HG03139 (cell line): ENCODE measurements around the gene ZC3H18.
A peak's percentile ranks its signal among the peaks of the same experiment; 100 is the strongest.

Source experiments
- ATAC-seq: cut with Tn5 transposase; IDR thresholded peaks from one replicate; pipeline ENCODE4 v1.9.1; 2021; ENCODE audit not compliant: unreplicated experiment

The ZC3H18 gene

DNA sequence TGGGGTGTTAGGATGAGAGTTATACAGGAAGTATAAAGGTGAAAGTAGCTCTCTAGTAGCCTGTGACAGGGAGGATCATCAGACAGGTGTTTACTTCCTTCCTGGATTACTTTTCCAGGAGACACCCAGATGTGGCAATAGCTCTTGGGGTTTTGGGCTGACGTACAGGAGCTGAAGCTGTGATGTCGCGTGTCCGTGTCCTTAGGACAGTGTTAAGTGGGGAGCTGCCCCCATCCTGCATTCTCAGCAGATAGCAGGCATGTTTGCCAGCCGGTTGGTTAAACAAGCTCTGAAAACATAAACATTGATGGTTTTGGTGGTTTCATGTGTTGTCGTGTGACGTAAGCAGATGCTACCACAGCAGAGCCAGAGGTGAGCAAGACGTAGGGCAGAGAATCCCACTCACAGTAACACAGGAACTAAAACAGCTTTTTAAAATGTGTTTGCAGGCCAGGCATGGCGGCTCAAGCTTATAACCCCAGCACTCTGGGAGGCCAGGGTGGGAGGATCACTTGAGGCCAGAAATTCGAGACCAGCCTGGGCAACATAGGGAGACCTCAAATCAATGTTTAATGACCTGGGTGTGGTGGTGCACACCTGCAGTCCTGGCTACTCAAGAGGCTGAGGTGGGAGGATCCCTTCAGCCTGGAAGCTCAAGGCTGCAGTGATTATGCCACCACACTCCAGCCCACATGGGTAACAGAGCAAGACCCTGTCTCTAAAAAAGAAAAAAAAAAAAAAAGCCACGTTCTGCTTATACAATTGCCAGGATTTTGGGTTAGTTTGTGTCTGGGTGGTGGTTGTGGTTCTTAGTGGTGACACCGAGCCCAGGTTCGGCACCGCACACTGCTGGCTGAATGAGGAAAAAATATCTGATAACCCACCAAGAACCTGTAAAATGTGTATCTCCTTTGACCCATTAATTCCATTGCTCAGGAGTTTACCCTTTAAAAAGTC, 49.9 kb downstream of the ZC3H18 start:
- no peak for ATAC-seq

DNA sequence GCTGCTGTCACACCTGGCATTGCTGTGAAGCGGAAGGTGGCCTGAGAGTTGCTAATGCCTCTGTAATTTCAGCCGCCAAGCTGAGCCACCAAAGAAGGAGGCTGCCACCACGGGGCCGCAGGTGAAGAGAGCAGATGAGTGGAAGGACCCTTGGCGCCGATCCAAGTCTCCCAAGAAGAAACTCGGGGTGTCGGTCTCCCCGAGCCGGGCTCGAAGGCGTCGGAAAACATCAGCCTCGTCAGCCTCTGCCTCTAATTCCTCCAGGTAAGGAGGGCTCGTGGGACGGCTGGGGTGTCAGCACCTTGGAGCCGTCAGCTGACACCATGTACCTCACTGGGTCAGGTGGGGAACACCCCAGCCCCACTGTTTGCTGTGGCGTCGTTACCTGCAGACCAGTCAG, 51.9 kb downstream of the ZC3H18 start:
- no peak for ATAC-seq

DNA sequence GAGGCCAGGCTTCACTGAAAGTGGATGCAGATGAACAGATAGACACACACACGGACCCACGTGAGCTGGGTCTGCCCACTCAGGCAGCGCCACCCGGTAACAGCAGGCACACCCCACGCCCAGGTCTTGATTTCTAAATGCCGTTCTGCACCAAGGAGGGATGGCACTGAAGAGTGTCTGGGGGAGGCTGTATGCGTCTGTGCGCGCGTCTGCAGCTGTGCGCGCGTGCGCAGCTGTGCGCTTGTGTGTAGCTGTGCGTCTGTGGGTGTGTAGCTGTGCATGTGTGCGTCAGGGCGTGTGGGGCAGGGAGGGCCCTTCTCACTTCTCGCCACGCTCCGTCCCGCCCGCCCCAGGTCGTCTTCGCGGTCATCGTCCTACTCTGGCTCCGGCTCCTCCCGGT, 52.7 kb downstream of the ZC3H18 start:
- no peak for ATAC-seq

GRCh38 chr16:88623858-88624257, 53.7 kb downstream of the ZC3H18 start:
- ATAC-seq: no peak

GRCh38 chr16:88624481-88624880, 54.3 kb downstream of the ZC3H18 start:
- ATAC-seq: no peak

DNA sequence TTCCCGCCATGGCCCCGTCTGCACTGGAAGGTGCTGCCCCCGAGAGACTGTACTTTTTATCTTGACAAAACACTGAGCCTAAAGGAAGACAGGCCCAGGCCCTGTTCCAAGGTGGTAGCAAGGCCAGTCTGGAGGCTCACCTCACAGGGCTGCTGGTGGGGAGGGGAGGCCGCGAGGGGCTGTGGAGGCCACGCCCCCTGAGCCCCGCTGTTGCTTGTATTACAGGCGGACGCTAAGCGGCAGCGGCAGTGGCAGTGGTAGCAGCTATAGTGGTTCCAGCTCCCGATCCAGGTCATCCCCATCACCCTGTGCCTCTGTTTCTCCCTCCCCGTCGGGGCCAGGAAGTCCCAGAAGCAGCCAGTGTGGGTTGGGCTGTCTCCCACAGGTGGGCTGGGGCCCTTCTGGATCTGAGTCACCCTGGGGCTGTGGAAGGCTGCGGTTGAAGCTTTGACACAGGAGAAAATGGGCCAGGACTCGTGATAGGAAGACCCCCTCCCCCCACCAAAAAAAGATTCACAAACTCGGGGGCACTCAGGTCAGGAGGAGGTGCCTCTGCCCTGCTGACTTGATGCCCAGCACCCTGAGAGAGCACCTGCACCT, 54.9 kb downstream of the ZC3H18 start:
- no peak for ATAC-seq

GRCh38 chr16:88626646-88627045, 56.4 kb downstream of the ZC3H18 start:
- no peak for ATAC-seq

DNA sequence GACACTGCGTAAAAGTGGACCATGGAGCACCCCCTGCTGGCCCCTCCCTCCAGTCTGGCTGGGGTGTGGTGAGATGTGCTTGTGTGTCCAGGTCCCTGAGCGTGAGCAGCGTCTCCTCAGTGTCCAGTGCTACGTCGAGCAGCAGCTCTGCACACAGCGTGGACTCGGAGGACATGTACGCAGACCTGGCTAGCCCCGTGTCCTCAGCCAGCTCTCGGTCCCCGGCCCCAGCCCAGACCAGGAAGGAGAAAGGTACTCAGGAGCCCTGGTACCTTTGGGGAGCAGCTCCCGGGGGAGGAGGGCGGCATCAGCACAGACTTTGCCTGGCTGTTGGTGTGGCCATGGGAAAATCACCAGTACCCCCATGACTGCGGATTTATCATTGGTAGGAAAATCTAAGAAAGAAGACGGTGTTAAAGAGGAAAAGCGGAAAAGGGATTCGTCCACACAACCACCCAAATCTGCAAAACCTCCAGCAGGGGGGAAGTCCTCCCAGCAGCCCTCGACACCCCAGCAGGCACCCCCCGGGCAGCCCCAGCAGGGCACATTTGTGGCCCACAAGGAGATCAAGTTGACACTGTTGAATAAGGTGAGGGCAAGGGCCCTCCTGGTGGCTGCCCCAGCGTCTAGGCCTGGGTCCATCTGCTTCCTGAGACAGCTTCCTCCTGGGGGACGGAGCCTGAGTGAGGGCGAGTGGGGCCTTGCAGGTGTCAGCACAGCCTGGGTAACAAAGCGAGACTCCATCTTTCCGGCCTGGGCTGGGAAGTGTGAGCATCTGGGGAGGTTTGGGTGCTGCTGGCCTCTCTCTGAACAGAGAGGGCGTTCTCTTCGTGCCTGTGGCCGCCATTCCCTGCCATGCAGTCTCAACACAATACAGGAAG, 57.6 kb downstream of the ZC3H18 start:
- no peak for ATAC-seq

DNA sequence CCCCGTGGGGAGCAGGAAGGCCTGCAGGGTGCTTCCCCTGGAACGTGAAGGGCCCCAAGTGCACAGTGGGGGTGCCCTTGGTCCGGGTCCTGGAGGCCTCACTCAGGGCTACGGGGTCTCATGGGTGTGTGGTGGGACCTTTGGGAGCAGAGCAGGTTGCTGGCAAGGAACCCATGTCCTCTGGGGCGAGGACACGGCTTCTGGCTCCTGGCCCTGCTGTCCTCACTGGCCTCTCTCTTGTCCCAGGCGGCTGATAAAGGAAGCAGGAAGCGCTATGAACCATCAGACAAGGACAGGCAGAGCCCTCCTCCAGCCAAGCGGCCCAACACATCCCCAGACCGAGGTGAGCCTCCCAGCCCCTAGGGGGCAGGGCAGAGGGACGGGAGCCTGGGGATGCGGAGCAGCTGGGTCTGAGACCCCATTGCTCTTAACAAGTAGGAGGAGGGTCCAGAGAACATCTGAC, 58.3 kb downstream of the ZC3H18 start:
- ATAC-seq: no peak

- no peak for ATAC-seq
These were observed 59.6 kb downstream of the ZC3H18 start for GRCh38 chr16:88629835-88630234.

DNA sequence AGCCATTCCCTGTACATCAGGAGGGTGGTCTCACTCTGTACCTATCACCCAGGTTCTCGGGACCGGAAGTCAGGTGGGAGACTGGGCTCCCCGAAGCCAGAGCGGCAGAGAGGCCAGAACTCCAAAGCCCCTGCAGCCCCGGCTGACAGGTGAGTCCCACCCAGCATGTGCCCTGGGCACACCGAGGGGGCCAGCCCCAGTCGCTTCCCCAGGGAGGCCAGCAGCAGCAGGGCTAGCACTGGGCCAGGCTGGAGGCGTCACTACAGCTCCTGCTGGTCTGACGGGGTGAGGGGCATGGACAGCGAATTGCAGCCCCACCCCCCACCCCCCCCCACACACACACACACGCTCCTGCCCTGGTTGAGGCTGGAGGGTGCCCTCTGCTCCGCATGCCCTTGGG, 60.2 kb downstream of the ZC3H18 start:
- no peak for ATAC-seq

GRCh38 chr16:88630941-88631340, 60.7 kb downstream of the ZC3H18 start:
- ATAC-seq: no peak

- ATAC-seq: no peak
These were observed 61.2 kb downstream of the ZC3H18 start for GRCh38 chr16:88631384-88631783.

DNA sequence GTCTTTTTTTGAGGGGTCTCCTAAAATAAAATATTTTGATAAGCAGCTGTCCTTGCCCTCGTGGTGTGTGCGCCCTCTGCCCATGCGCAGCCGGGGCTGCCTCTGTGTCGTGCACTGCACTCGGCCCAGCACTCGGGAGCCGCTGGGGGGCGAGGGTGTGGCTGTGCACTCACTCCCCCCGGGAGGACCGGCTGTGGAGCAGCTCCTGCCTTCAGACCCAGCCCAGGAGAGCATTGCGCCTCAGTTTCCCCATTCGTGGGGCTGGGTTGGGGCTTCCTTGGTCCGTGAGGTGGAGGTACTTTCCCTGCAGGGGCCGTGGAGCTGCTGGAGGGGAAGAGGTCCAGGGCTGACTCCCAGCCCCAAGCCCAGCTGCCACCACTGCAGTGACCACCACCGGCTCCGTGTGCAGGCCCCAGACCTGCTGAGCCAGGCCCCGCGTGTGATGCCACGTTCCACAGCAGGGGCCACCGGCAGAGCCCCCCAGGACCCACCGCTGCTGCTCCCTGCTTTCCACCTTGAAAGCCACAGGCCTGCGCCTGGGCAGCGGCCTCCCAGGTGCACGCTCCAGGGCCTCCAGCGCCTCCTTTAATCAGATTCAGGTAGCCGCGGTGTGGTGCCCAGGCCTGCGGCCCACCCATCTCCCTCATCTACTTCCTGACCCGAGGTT, 61.9 kb downstream of the ZC3H18 start:
- no peak for ATAC-seq

DNA sequence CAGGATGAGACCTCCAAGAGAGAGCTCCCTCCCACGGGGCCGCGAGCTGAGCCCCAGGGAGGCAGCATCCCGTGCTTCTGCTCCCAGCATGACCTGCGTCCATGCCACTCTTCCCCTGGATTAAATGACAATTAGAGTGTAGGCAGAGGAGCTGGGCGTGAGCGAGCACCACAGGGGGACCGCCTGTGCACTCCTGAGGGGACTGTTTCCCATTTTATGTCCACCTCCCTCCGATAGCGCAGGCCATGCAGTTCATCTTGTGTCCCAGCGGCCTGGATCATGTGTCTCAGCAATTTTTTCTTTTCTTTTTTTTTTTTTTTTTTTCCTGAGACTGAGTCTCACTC, 62.4 kb downstream of the ZC3H18 start:
- ATAC-seq: no peak

- peak; percentile 27 for ATAC-seq
These were observed 63.5 kb downstream of the ZC3H18 start for GRCh38 chr16:88633684-88634140.

GRCh38 chr16:88634141-88634993, 64.2 kb downstream of the ZC3H18 start:
- peak; percentile 40 for ATAC-seq

DNA sequence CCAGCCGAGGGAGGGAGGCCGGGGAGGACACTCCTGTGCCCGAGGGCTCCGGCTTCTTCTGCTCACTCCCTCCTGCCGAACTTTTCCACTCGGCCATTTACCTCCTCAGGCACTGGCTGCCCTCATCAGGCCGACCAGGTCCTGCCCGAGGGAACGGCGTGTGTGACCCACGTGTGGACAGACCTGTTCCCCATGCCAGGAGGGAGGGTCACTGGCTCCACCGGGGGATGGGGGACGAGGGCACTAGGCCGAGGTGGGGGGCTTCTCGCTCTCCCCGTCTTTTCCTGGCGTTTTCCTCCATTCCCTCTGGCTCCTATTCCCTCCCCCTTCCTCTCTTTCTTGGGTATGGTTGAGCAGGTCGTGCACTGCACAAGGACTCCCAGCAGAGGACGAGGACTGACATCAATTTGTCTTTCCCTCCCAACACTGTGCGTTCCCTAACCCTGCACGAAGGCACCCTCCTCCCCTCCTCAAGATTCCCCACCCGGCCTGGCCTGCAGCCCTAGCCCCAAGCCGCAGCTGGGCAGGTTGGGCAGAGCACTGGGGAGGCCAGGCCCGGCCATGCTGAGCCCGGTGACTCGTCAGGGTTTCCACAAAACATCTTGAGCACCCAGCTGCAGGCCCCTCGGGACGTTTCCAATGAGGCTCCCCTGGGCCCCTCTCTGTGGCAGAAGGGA, 64.9 kb downstream of the ZC3H18 start:
- ATAC-seq: no peak

- ATAC-seq: no peak
These were observed 65.6 kb downstream of the ZC3H18 start for GRCh38 chr16:88635671-88636319.
